Astrocyte (in vitro differentiated cells and primary cell): ENCODE measurements around the gene ODF2.

Experiments used
- CTCF ChIP-seq: IDR thresholded peaks from 2 replicates; pipeline ENCODE4 v1.5.1; 2011; ENCODE audit warnings: low read depth, mild to moderate bottlenecking, inconsistent platforms, low read length, moderate library complexity; ENCODE audit not compliant: insufficient read depth
- EZH2 ChIP-seq: IDR thresholded peaks from 2 replicates; pipeline ENCODE4 v1.6.1; 2012; ENCODE audit warnings: mild to moderate bottlenecking, low read length, inconsistent platforms; ENCODE audit not compliant: insufficient read depth

DNA sequence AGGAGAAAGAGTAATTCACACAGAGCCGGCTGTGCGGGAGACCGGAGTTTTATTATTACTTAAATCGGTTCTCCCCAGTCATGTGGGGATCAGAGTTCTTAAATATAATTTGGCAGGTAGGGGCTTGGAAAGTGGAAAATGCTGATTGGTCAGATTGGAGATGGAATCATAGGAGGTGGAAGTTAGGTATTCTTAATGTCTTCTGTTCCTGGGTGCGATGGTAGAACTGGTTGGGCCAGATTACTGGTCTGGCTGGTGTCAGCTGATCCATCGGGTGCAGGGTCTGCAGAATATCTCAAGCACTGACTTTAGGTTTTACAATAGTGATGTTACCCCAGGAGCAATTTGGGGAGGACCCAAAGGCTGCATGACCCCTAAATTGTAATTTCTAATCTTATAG lies 39.8 kb upstream of the ODF2 start:
- TF ChIP-seq CTCF = no peak
- TF ChIP-seq EZH2 = no peak
